Nephron progenitor cell (in vitro differentiated cells): ENCODE data around the gene FAH.

Source experiments
- DNase-seq: peaks from one replicate; pipeline ENCODE4 v3.0.0; 2021
- H3K27ac Mint-ChIP-seq: 2 replicates; pipeline ENCODE4 v1.8.0; 2021; ENCODE audit warnings: mild to moderate bottlenecking, moderate library complexity, mixed read lengths
- H3K27me3 Mint-ChIP-seq: 2 replicates; pipeline ENCODE4 v1.8.0; 2021; ENCODE audit warnings: mild to moderate bottlenecking, low read depth, mixed read lengths; ENCODE audit not compliant: poor library complexity
- H3K36me3 Mint-ChIP-seq: 2 replicates; pipeline ENCODE4 v1.8.0; 2021; ENCODE audit warnings: low read depth, mixed read lengths
- H3K4me1 Mint-ChIP-seq: 2 replicates; pipeline ENCODE4 v1.8.0; 2021; ENCODE audit warnings: mixed read lengths
- H3K4me3 Mint-ChIP-seq: 2 replicates; pipeline ENCODE4 v1.8.0; 2021; ENCODE audit warnings: mild to moderate bottlenecking, moderate library complexity, mixed read lengths
- H3K9me3 Mint-ChIP-seq: 2 replicates; pipeline ENCODE4 v1.8.0; 2021; ENCODE audit warnings: mild to moderate bottlenecking, moderate library complexity, mixed read lengths
- TF ChIP-seq, protein P1 (sequence below): fragments of 200-600 bp; sonication (generic); IDR thresholded peaks from 2 replicates; pipeline ENCODE4 v1.5.0; 2021; ENCODE audit warnings: antibody characterized with exemption

FAH gene

DNA sequence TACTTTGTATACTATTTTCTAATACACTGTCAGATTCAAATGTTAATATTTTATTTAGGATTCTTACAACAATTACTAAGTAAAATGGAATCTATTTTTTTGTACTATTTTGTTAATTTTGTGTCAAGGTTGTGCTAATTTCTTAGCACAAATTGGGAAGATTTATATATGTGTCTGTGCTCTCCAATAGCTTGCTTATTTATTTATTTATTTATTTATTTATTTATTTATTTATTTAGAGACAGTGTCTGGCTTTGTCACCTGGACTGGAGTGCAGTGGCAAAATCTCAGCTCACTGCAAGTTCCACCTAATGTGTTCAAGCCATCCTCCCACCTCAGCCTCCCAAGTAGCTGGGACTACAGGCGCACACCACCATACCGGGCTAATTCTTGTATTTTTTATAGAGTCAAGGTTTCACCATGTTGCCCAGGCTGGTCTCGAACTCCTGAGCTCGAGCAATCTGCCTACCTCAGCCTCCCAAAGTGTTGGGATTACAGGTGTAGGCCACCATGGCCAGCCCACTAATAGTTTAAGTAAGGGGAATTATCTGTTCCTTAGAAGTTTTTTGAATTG lies 64.6 kb downstream of the FAH start:
- Mint-ChIP-seq H3K4me1 (no peaks in the 10 kb centered on the region), H3K9me3 (peaks cover 14% of the 10 kb centered on the region), H3K27ac (no peak overlapping the region), H3K4me3 (no peak overlapping the region), H3K27me3 (peaks cover 6% of the 10 kb centered on the region), H3K36me3 (no peaks in the 10 kb centered on the region)
- DNase-seq = no peak
- TF ChIP-seq, protein P1, sequence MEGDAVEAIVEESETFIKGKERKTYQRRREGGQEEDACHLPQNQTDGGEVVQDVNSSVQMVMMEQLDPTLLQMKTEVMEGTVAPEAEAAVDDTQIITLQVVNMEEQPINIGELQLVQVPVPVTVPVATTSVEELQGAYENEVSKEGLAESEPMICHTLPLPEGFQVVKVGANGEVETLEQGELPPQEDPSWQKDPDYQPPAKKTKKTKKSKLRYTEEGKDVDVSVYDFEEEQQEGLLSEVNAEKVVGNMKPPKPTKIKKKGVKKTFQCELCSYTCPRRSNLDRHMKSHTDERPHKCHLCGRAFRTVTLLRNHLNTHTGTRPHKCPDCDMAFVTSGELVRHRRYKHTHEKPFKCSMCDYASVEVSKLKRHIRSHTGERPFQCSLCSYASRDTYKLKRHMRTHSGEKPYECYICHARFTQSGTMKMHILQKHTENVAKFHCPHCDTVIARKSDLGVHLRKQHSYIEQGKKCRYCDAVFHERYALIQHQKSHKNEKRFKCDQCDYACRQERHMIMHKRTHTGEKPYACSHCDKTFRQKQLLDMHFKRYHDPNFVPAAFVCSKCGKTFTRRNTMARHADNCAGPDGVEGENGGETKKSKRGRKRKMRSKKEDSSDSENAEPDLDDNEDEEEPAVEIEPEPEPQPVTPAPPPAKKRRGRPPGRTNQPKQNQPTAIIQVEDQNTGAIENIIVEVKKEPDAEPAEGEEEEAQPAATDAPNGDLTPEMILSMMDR = no peak

DNA sequence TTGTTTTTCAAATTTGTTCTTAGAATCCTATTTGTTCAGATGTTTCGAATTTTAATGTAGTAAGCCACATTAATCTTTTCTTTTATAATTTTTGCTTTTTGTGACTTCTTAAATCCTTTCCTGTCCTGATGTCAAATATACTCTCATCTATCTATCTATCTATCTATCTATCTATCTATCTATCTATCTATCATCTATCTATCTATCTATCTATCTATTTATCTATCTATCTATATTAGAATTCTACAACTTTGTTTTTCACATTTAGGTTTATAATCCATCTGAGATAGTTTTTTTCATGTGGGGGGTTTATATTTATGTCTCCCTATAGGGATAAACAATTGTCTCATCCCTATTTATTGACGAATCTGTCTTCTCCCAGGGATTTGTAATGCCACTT lies 67.2 kb downstream of the FAH start:
- peaks cover 3% of the 10 kb centered on the region for H3K27me3 Mint-ChIP-seq
- no peaks in the 10 kb centered on the region for H3K9me3 Mint-ChIP-seq
- H3K27ac Mint-ChIP-seq = no peak overlapping the region
- no peak for DNase-seq
- TF ChIP-seq, protein P1 = no peak
- H3K36me3 Mint-ChIP-seq = no peaks in the 10 kb centered on the region
- H3K4me1 Mint-ChIP-seq = no peaks in the 10 kb centered on the region
- H3K4me3 Mint-ChIP-seq = no peak overlapping the region

DNA sequence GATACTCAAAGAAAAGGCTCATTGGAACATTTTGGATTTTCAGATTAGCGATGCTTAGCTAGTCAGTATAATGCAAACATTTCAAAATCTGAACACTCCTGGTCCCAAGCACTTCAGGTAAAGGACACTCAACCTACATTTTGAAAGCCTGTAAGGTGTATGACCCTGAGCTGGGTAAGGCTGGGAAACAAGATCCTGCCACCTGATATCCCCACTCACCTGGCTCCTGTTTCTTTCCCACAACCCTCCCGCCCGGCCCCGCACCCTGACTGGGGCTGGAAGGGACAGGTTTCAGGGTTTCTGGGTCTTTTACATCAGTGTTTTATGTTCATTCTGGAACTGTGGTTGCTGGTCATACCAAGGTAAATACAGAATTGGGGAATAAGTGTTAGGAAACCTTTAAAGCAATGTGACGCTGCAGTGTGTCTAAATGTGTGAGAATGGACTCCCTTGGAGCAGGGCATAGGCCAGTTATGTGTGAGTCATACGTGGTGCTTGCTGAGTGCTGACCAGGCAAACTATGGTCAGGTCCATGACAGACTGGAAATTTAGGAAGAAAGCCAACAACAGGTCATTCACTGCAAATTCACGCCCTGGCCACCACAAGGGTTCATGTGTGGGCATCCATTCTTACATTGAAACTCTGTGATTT lies 76.3 kb downstream of the FAH start:
- H3K27me3 Mint-ChIP-seq = peaks cover 18% of the 10 kb centered on the region
- H3K36me3 Mint-ChIP-seq = no peaks in the 10 kb centered on the region
- peaks cover 5% of the 10 kb centered on the region for H3K9me3 Mint-ChIP-seq
- H3K4me3 Mint-ChIP-seq = no peak overlapping the region
- TF ChIP-seq, protein P1 = no peak
- H3K27ac Mint-ChIP-seq = no peak overlapping the region
- peaks cover 45% of the 10 kb centered on the region for H3K4me1 Mint-ChIP-seq
- DNase-seq = no peak

DNA sequence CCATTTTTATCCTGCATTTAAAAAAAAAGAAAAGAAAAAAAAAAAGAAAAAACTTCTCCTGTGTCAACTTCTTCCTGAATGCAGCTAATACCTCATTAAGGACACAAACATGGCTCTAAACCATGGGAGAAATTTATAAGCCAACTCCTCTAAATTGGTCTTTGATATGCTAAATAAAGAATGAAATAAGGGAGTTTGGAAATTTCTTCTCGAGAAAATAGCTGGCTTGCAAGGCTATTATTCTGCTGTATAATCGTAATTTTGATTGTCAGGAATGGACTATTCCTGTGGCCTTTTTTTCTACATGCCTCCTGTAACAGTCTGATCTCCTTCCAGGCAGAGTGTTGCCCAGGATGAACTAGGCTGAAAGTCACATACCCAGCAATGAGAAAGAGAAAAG lies 78.6 kb downstream of the FAH start:
- no peaks in the 10 kb centered on the region for H3K9me3 Mint-ChIP-seq
- peaks cover 28% of the 10 kb centered on the region for H3K27me3 Mint-ChIP-seq
- TF ChIP-seq, protein P1 = no peak
- H3K27ac Mint-ChIP-seq = no peak overlapping the region
- peaks cover 46% of the 10 kb centered on the region for H3K4me1 Mint-ChIP-seq
- DNase-seq = no peak
- no peak overlapping the region for H3K4me3 Mint-ChIP-seq
- no peaks in the 10 kb centered on the region for H3K36me3 Mint-ChIP-seq

DNA sequence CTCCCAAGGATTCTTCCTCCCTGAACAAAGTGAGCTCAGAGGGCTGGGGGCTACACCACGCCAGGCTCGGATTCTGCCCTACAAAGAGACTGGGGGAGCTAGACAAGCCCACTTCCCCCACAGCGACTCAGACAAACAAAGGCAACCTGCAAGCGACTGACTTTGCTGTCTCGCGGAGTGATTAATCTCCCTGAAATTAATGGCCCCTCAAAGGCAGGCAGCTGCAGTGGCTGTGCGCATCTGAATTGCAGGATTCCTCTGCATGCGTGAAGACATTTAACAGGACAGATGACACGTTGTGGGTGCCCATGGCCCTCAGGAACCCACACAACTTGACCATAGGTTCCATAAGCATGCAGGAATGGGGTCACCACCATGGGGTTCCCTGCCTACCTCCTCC lies 80.8 kb downstream of the FAH start:
- Mint-ChIP-seq H3K4me1 (peaks cover 35% of the 10 kb centered on the region), H3K36me3 (no peaks in the 10 kb centered on the region), H3K4me3 (peak overlapping the region; percentile 57), H3K27me3 (peaks cover 29% of the 10 kb centered on the region), H3K9me3 (no peaks in the 10 kb centered on the region), H3K27ac (peak overlapping the region; percentile 96)
- TF ChIP-seq, protein P1 = no peak
- DNase-seq = peak; percentile 56

DNA sequence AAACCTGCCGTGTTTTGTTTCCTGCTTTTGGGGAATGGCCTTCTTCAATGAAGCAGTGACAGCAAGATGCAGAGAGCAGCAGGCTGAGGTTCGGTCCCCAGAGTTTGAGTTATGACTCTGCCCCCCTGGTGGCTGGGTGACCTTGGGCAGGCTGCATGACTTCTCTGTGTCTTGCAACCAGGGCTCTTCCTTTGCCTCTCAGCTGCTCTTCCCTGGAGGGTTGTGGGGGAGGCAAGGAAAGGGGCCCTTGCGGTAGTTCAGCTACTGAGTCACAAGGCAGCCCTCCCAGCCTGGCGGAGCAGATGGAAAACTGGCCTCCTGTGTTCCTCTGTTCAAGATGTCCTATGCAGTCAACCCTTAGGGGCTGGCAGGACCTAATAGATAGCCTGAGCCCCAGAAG lies 82.1 kb downstream of the FAH start:
- H3K27ac Mint-ChIP-seq = no peak overlapping the region
- H3K27me3 Mint-ChIP-seq = peaks cover 25% of the 10 kb centered on the region

More for the DNA sequence above, 82.1 kb downstream of the FAH start:
- no peaks in the 10 kb centered on the region for H3K9me3 Mint-ChIP-seq
- no peaks in the 10 kb centered on the region for H3K36me3 Mint-ChIP-seq
- peak; percentile 39 for DNase-seq
- no peak overlapping the region for H3K4me3 Mint-ChIP-seq
- H3K4me1 Mint-ChIP-seq = peaks cover 35% of the 10 kb centered on the region
- TF ChIP-seq, protein P1 = peak; percentile 38
